Right lobe of liver (tissue), 4 donors: Measurements from ENCODE around the gene SEC11A.

Experiments
- POLR2A ChIP-seq: fragments of 450-650 bp; IDR thresholded peaks from one replicate; pipeline ENCODE4 v1.6.1; 2017; ENCODE audit warnings: antibody characterized with exemption, mild to moderate bottlenecking
- TF ChIP-seq, protein P1 (sequence below), 4 donors: fragments of 200-600 bp in 3 of 4; fragments of 450-650 bp in 1 of 4; IDR thresholded peaks; one replicate each; pipeline versions ENCODE4 v1.5.1 to v1.8.0; 2016 to 2022; ENCODE audit warnings: antibody characterized with exemption in 4 of 4, mild to moderate bottlenecking in 2 of 4
- donor health status: DM: no; HTN: no; CAD: no.
- donor health status: DM: no; HTN: no; CAD: no.
- donor health status: DM: no; HTN: yes; CAD: no.

DNA sequence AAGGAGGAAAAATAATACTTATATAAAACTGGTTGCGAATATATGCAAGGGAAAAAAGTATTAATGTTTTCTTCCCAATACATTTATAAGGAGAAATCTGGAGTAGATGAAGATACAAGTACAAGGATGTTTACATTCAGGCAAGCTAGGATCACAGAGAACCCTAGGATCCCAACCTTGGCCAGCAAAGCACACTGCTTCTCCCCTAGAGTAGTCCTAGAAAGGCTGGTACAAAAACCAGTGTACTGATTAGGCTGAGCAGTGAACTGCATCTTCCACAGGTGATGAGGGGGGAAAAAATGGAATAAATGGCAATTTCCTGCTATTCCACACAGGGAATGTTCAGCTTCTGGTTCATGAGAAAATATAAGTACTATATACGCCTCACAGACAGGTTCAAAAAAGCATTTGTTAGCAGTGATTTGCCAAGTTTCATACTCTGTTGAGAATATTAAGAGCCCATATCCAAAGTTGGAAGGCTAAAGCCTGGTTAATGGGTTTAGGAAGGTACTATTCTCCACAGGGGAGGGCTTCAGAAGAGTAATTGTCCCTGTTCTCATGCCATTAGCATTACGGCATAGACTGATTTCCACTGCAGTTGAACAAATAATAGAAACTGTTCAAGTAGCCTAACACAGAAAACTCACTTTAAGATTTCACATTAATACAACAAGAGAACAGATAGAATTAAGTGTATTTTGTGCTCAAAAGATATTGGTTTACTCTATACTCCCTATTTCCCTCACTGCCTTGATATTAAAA is 47.5 kb downstream of the SEC11A start:
- TF ChIP-seq, protein P1, sequence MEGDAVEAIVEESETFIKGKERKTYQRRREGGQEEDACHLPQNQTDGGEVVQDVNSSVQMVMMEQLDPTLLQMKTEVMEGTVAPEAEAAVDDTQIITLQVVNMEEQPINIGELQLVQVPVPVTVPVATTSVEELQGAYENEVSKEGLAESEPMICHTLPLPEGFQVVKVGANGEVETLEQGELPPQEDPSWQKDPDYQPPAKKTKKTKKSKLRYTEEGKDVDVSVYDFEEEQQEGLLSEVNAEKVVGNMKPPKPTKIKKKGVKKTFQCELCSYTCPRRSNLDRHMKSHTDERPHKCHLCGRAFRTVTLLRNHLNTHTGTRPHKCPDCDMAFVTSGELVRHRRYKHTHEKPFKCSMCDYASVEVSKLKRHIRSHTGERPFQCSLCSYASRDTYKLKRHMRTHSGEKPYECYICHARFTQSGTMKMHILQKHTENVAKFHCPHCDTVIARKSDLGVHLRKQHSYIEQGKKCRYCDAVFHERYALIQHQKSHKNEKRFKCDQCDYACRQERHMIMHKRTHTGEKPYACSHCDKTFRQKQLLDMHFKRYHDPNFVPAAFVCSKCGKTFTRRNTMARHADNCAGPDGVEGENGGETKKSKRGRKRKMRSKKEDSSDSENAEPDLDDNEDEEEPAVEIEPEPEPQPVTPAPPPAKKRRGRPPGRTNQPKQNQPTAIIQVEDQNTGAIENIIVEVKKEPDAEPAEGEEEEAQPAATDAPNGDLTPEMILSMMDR (IDR thresholded peaks at IDR 0.05): no peak
- no peak for TF ChIP-seq POLR2A
